ELF-1 (cell line): Measurements from ENCODE around the gene GPR119.
A peak's percentile ranks its signal among the peaks of the same experiment; 100 is the strongest.
"Not testable (repeated sequence)": the region's sequence is repeated elsewhere in the genome, so short reads cannot be mapped to it uniquely, and the experiment has no call there.

Experiments used
- DNase-seq: peaks from one replicate; pipeline ENCODE4 v3.0.0-alpha.2; 2016; ENCODE audit warnings: low read depth, low spot score

Gene GPR119

GRCh38 chrX:130385520-130385919 lies at the start of gene GPR119:
GPR119 (minus strand) TSS chrX:130385674; CDS start chrX:130385447, 227 bp downstream.
- DNase-seq = no peak

GRCh38 chrX:130429236-130429635 lies 43.8 kb upstream of the GPR119 start:
- not testable (repeated sequence) for DNase-seq

GRCh38 chrX:130426531-130426930 lies 41.1 kb upstream of the GPR119 start:
- no peak for DNase-seq

- no peak for DNase-seq
Observed at GRCh38 chrX:130419263-130419662, 33.8 kb upstream of the GPR119 start.

- no peak for DNase-seq
Observed at GRCh38 chrX:130418740-130419139, 33.3 kb upstream of the GPR119 start.

GRCh38 chrX:130418066-130418465 lies 32.6 kb upstream of the GPR119 start:
- DNase-seq = no peak

GRCh38 chrX:130416785-130417184 lies 31.3 kb upstream of the GPR119 start:
- DNase-seq = no peak

- DNase-seq = no peak
Observed at GRCh38 chrX:130415201-130415600, 29.7 kb upstream of the GPR119 start.

- no peak for DNase-seq
Observed at GRCh38 chrX:130414800-130415199, 29.3 kb upstream of the GPR119 start.

- no peak for DNase-seq
Observed at GRCh38 chrX:130413415-130413814, 27.9 kb upstream of the GPR119 start.

- DNase-seq = no peak
Observed at GRCh38 chrX:130402208-130402684, 16.8 kb upstream of the GPR119 start.

GRCh38 chrX:130401415-130402207 lies 16.1 kb upstream of the GPR119 start, which contains the start of gene RBMX2:
RBMX2 (plus strand) TSS chrX:130401987; CDS start chrX:130402033, 46 bp downstream.
- peak; percentile 94 for DNase-seq

GRCh38 chrX:130395341-130395740 lies 9.9 kb upstream of the GPR119 start:
- peak; percentile 6 for DNase-seq

- DNase-seq = peak; percentile 79
Observed at GRCh38 chrX:130393451-130394074, 8.1 kb upstream of the GPR119 start.

- no peak for DNase-seq
Observed at GRCh38 chrX:130386408-130386808, 934 bp upstream of the GPR119 start.

GRCh38 chrX:130378024-130378669 lies 7.3 kb downstream of the GPR119 start:
- DNase-seq = peak; percentile 5

GRCh38 chrX:130376077-130376476 lies 9.4 kb downstream of the GPR119 start:
- no peak for DNase-seq

- not testable (repeated sequence) for DNase-seq
Observed at GRCh38 chrX:130352050-130352449, 33.4 kb downstream of the GPR119 start.

- no peak for DNase-seq
Observed at GRCh38 chrX:130351567-130351966, 33.9 kb downstream of the GPR119 start.

GRCh38 chrX:130347321-130347720 lies 38.2 kb downstream of the GPR119 start:
- DNase-seq = no peak

GRCh38 chrX:130343411-130343810 lies 42.1 kb downstream of the GPR119 start:
- no peak for DNase-seq

- DNase-seq = no peak
Observed at GRCh38 chrX:130340271-130340670, 45.2 kb downstream of the GPR119 start.
